NCI-H69 (cell line): ENCODE data around the gene FRMPD1.
"Not testable (repeated sequence)": the region's sequence is repeated elsewhere in the genome, so short reads cannot be mapped to it uniquely, and the experiment has no call there.

Source experiments
- DNase-seq: peaks from one replicate; lab custom pipeline; 2025; lab: John Stamatoyannopoulos, UW

Gene FRMPD1

DNA sequence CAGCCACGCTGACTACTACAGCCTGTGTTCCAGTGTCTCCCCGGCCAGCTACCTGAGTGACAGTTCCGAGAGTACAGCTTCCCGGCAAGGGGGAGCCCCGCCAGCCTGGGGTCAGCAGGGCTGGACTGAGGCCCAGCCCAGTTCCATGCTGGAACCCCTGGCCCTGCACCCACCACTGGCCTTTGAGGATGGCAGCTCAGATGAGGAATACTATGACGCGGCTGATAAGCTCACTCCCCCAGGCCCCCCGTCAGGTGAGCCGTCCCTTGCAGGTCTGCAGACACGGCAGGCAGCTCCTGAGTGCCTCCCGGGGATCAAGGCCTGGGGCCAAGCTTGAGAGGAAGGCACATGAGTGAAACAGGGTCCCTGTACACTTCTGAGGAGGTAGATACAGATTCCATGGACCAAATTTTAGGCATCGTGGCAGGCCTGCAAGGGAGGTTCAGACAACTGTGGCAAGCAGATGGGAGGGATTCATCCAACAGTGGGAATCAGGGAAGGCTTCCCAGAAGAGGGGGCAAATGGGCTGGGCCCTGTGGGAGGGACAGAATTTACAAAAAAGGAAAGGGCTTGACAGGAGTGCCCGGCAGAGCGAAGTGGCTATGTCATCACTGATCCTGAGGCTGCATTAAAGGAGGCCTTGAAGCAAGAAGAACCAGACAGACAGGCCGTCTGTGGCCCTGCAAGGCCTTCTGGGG is 90.0 kb downstream of the FRMPD1 start:
- DNase-seq, result no peak

DNA sequence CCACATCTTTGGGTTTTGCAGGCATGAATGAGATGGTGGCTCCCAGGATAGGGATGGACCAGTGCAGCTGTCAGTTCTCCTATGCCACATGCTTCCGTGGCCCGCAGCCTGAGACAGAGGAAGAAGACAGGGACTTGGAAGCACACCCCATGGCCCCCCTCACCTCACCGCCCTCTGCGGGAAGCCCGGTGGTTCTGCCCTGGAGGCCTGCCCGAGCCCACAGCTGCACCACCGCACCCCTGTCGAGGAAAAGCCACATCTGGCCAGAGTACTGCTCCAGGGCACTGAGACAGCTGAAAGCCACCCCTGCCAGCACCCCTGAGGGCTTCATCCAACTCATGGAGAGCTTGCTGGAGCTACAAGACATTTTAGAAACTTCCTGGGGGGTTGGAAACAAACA is 95.2 kb downstream of the FRMPD1 start:
- DNase-seq, result peak; percentile 38

DNA sequence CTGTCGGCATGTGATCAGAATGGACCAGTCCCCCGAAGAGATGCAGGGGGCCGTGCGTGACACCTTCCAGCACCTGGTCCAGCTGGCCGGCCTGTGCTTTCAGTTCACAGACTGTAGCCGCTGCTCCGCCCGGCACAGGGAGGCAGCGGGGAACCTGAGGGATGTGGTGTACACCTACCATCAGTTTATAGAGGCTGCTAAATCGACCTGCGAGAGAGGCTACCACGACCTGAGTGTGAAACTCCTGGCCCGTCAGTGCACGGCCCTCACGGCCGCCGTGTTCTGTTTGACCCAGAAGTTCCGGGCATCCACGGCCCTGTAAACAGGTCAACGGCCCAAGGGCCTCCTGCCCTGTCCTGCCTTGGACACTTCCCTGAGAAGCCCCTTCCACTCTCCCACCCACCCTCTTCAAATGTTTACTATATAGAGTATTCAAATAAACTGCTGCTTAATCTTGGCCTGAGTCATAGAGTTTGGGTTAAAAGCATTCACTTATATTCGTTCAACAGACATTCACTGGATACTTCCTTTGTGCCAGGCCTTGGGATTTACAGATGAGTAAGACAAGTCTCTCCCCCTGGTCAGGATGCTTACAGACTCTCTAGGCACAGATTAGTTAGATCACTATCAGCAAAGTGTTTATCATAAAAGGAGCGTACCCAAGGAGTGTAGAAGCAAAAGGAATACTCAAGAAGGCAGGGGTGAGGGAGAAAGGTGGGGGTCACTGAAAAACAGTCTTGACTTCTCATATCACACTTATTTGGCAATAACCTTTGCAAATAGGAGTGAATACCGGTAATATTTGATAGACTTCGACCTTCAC is 95.9 kb downstream of the FRMPD1 start:
- no peak for DNase-seq

DNA sequence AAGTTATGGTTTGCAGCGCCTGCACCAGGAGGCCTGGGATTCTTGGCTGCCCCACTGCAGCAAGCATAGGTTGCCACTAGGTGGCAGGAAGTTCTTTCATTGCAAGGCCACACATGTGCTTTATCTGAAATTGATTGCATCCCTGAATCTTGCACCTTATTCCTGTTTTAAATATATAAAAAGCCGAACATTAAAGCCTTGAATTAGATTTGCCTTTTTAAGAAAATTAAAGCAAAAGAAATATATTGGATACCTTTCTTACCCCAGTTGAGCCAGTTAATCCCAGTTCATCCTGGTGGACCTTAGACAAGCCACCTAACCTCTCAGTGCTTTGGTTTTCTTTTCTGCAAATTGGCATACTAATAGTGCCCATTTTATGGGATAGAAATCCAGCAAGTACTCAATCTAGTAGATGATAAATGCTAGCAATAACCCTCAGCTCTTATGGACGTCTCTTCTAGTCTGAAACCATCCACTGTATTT is 96.6 kb downstream of the FRMPD1 start:
- DNase-seq, result peak; percentile 77

- no peak for DNase-seq
These were observed 98.4 kb downstream of the FRMPD1 start for GRCh38 chr9:37749129-37749528.

- no peak for DNase-seq
These were observed 100.4 kb downstream of the FRMPD1 start for GRCh38 chr9:37751186-37751585.

- not testable (repeated sequence) for DNase-seq
These were observed 101.0 kb downstream of the FRMPD1 start for GRCh38 chr9:37751704-37752103.

- not testable (repeated sequence) for DNase-seq
These were observed 101.4 kb downstream of the FRMPD1 start for GRCh38 chr9:37752112-37752511.

DNA sequence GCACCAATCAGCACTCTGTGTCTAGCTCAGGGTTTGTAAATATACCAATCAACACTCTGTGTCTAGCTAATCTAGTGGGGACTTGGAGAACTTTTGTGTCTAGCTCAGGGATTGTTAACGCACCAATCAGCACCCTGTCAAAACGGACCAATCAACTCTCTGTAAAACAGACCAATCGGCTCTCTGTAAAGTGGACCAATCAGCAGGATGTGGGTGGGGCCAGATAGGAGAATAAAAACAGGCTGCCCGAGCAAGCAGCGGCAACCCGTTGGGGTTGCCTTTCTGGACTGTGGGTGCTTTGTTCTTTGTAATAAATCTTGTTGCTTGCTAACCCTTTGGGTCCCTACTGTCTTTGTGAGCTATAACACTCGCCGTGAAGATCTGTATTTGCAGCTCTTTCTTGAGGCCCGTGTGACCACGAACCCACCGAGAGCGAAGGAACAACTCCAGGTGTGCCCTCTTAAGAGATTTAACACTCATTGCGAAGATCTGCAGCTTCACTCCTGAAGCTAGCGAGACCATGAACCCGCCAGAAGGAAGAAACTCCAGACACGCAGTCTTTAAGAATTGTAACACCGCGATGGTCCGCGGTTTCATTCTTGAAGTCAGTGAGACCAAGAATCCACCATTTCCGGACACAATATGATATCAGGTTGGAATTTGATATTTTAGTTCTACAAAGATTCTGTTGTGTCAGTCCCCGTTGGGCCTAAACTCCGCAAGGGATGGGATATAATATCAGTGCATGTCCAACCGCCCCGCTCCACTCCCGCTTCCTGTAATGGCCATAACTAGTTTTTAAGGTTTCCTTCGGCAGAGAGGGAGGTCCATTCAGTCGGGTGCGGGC is 102.1 kb downstream of the FRMPD1 start:
- DNase-seq, result no peak

DNA sequence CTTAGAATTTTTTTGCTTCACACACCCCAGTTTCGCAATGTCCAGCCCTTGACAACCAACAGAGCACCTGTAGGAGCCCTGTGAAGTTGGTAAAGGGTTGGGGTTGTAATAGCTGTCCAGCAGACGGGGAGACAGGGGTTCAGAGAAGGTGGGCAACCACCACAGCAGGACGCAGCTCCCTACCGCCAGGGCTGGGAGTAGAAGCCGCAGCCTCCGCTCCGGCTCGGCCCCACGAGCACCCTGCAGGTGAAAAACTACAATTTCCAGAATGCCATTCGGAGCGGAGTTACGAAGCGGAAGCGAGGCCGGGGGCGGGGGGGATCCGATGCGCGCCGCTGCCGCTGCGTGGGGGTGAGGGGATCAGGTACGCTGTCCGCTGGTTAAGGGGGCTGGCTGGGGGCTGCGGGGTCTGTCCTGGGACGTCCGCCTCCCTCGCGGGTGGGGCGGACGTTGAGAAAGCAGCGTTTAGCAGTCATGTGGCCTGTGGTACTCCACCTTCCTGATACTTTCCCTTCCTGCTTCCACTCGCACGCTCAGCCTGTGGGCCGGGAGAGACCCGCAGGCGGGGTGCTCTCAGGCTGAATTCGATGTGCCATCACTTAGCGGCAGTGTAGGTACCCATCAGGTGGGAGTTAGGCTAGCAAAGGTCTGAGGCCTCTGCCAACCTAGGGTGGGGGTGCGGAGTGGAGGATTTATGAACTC is 102.9 kb downstream of the FRMPD1 start, which contains the start of gene TRMT10B:
Gene TRMT10B (plus strand): TSS at position 317 of the 702 bp plus-strand sequence. CDS start 8,127 bp downstream, outside the sequence.
- DNase-seq, result peak; percentile 90

- DNase-seq, result no peak
These were observed 108.0 kb downstream of the FRMPD1 start for GRCh38 chr9:37758747-37759146.

- DNase-seq, result no peak
These were observed 109.8 kb downstream of the FRMPD1 start for GRCh38 chr9:37760416-37761161.

- DNase-seq, result no peak
These were observed 110.8 kb downstream of the FRMPD1 start for GRCh38 chr9:37761511-37761910.

- DNase-seq, result not testable (repeated sequence)
These were observed 114.5 kb downstream of the FRMPD1 start for GRCh38 chr9:37765263-37765662.

GRCh38 chr9:37769306-37769705 is 118.6 kb downstream of the FRMPD1 start:
- DNase-seq, result no peak

- DNase-seq, result no peak
These were observed 119.2 kb downstream of the FRMPD1 start for GRCh38 chr9:37769995-37770394.

DNA sequence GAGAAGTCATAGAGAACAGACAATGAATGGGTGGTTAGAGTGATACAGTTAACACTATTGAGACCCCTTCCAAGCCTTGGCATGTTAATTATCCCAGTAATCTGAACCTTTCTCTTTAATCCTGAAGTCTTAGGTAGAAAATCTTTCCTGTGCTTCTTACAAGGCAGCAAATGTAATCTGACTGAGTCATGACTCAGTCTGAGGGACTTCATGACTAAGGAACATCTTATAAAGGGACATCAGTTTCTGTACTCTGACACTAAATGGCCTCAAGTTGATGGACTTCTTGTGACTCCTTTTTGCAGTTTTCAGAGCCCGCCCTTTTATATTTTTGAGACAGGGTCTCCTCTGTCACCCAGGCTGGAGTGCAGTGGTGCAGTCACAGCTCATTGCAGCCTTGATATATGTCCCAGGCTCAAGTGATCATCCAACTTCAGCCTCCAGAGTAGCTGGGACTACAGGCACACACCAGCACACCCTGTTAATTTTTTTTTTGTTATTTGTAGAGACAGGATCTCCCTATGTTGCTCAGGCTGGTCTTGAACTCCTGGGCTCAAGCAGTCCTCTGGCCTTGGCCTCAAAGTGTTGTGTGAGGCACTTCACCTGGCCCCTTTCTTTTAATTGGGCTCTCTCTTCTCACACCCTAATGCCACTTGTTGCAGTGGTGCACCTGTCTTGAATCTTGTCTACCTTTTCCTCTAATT is 124.6 kb downstream of the FRMPD1 start:
- DNase-seq, result no peak

- DNase-seq, result no peak
These were observed 125.6 kb downstream of the FRMPD1 start for GRCh38 chr9:37776328-37776727.

DNA sequence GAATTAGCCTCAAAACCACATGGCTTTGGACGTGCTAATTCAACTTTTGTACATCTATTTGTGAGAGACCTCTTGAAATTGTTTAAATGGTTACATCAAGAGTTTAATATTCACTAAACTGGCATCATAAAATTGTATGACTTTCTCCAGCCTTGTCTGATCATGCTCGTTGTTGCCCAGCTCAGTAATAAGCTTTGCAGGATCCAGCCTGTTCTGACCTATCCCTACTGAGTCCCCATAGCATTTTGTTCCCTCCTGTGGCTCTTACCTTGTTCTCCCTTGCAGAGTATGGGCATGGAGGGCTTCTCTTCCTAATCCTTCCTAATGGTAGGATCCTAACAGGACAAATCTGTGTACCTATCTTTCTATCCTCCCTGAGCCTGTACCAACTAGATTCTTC is 127.8 kb downstream of the FRMPD1 start:
- no peak for DNase-seq

GRCh38 chr9:37784291-37784615 is 133.5 kb downstream of the FRMPD1 start:
- DNase-seq, result no peak
